CD1c-positive myeloid dendritic cell (primary cell): ENCODE measurements around the gene LY6G6D.
A peak's percentile ranks its signal among the peaks of the same experiment; 100 is the strongest.

Experiments used
- DNase-seq: peaks from one replicate; pipeline ENCODE4 v3.0.0-alpha.2; 2016; ENCODE audit errors: extremely low spot score

Gene LY6G6D

GRCh38 chr6:31736021-31736767 is 21.0 kb downstream of the LY6G6D start, which contains the start of gene CLIC1:
Gene CLIC1 (minus strand): TSS chr6:31736530. CDS start chr6:31736300, 230 bp downstream.
- DNase-seq, result peak; percentile 82

GRCh38 chr6:31736768-31737314 is 21.7 kb downstream of the LY6G6D start:
- peak; percentile 45 for DNase-seq

GRCh38 chr6:31737315-31737990 is 22.3 kb downstream of the LY6G6D start:
- DNase-seq, result peak; percentile 44

GRCh38 chr6:31737991-31738979 is 23.1 kb downstream of the LY6G6D start:
- DNase-seq, result peak; percentile 91

- DNase-seq, result peak; percentile 99
Measured at GRCh38 chr6:31739639-31740396, 24.7 kb downstream of the LY6G6D start, which contains the start of gene MSH5. Gene MSH5 (plus strand): TSS chr6:31740005. CDS start chr6:31740467, 462 bp downstream.

- DNase-seq, result peak; percentile 74
Measured at GRCh38 chr6:31740397-31741223, 25.5 kb downstream of the LY6G6D start.

- DNase-seq, result no peak
Measured at GRCh38 chr6:31741815-31742214, 26.7 kb downstream of the LY6G6D start.

GRCh38 chr6:31742894-31743293 is 27.7 kb downstream of the LY6G6D start:
- no peak for DNase-seq

GRCh38 chr6:31744422-31744821 is 29.3 kb downstream of the LY6G6D start:
- no peak for DNase-seq

GRCh38 chr6:31749301-31750036 is 34.3 kb downstream of the LY6G6D start:
- no peak for DNase-seq

GRCh38 chr6:31750411-31751022 is 35.4 kb downstream of the LY6G6D start:
- no peak for DNase-seq

- DNase-seq, result no peak
Measured at GRCh38 chr6:31752739-31753319, 37.7 kb downstream of the LY6G6D start.

- no peak for DNase-seq
Measured at GRCh38 chr6:31758281-31758680, 43.1 kb downstream of the LY6G6D start.

GRCh38 chr6:31760790-31761189 is 45.6 kb downstream of the LY6G6D start:
- no peak for DNase-seq

GRCh38 chr6:31761343-31761742 is 46.2 kb downstream of the LY6G6D start:
- no peak for DNase-seq

- no peak for DNase-seq
Measured at GRCh38 chr6:31762356-31762755, 47.2 kb downstream of the LY6G6D start, which contains the start of gene SAPCD1. Gene SAPCD1 (plus strand): TSS chr6:31762656. CDS start chr6:31763055, 399 bp downstream.

- DNase-seq, result no peak
Measured at GRCh38 chr6:31762878-31763618, 47.9 kb downstream of the LY6G6D start.

- DNase-seq, result no peak
Measured at GRCh38 chr6:31763619-31763940, 48.4 kb downstream of the LY6G6D start.
